Mesendoderm (in vitro differentiated cells): ENCODE measurements around the gene LARP1B.

Experiments used
- DNase-seq: peaks from one replicate; pipeline ENCODE4 v3.0.0; 2013
- H2AK5ac ChIP-seq: 2 replicates; pipeline ENCODE4 v1.6.1; 2013; ENCODE audit warnings: low read length, inconsistent platforms
- H2BK120ac ChIP-seq: 2 replicates; pipeline ENCODE4 v1.6.1; 2013; ENCODE audit warnings: low read depth, mild to moderate bottlenecking, low read length, moderate library complexity, mixed read lengths
- H2BK15ac ChIP-seq: replicated peaks from 2 replicates; pipeline ENCODE4 v1.6.1; 2013; ENCODE audit warnings: low read depth, mild to moderate bottlenecking, moderate library complexity
- H2BK5ac ChIP-seq: 2 replicates; pipeline ENCODE4 v1.6.1; 2013; ENCODE audit warnings: low read length, inconsistent platforms
- H3K18ac ChIP-seq: 2 replicates; pipeline ENCODE4 v1.6.1; 2013; ENCODE audit warnings: mild to moderate bottlenecking, low read length, mixed read lengths
- H3K23ac ChIP-seq: one replicate; pipeline ENCODE4 v1.6.1; 2013; ENCODE audit warnings: low read length
- H3K27ac ChIP-seq: 2 replicates; pipeline ENCODE4 v1.5.1; 2013; ENCODE audit warnings: low read depth, mild to moderate bottlenecking, inconsistent platforms, low read length, moderate library complexity
- H3K27me3 ChIP-seq: 2 replicates; pipeline ENCODE4 v1.6.1; 2013; ENCODE audit warnings: low read length, control low read depth, mild to moderate bottlenecking, inconsistent platforms; ENCODE audit not compliant: insufficient read depth, poor library complexity
- H3K36me3 ChIP-seq: 2 replicates; pipeline ENCODE4 v1.6.1; 2013; ENCODE audit warnings: low read length, inconsistent platforms; ENCODE audit not compliant: control insufficient read depth, insufficient read depth
- H3K4ac ChIP-seq: one replicate; pipeline ENCODE4 v1.6.1; 2013; ENCODE audit warnings: low read depth, mild to moderate bottlenecking, low read length, moderate library complexity
- H3K4me1 ChIP-seq: 2 replicates; pipeline ENCODE4 v1.6.1; 2013; ENCODE audit warnings: low read depth, low read length, inconsistent platforms; ENCODE audit not compliant: control insufficient read depth
- H3K4me2 ChIP-seq: 2 replicates; pipeline ENCODE4 v1.6.1; 2013; ENCODE audit warnings: low read length
- H3K4me3 ChIP-seq: 2 replicates; pipeline ENCODE4 v1.5.1; 2013; ENCODE audit warnings: mild to moderate bottlenecking, low read length
- H3K56ac ChIP-seq: one replicate; pipeline ENCODE4 v1.6.1; 2013; ENCODE audit warnings: low read length
- H3K79me1 ChIP-seq: 2 replicates; pipeline ENCODE4 v1.6.1; 2013; ENCODE audit warnings: low read length, inconsistent platforms
- H3K79me2 ChIP-seq: 2 replicates; pipeline ENCODE4 v1.6.1; 2013; ENCODE audit warnings: mild to moderate bottlenecking, low read length; ENCODE audit not compliant: control insufficient read depth, insufficient read depth
- H3K9ac ChIP-seq: 2 replicates; pipeline ENCODE4 v1.6.1; 2013; ENCODE audit warnings: low read length, inconsistent platforms
- H4K5ac ChIP-seq: one replicate; pipeline ENCODE4 v1.6.1; 2013; ENCODE audit warnings: low read length
- H4K8ac ChIP-seq: one replicate; pipeline ENCODE4 v1.6.1; 2013; ENCODE audit warnings: low read depth, mild to moderate bottlenecking, control low read depth, low read length, moderate library complexity
- WGBS: extraction: QIAGEN DNeasy Blood & Tissue Kit; methylation state at CpG from one replicate; pipeline ENCODE4 v1.1.7; 2013; ENCODE audit warnings: low lambda C conversion rate, missing lambda C conversion rate; ENCODE audit not compliant: insufficient coverage; ENCODE audit errors: extremely low coverage; 5-methylcytosine and 5-hydroxymethylcytosine counted together

The LARP1B gene

GRCh38 chr4:128166982-128167381 is 105.9 kb downstream of the LARP1B start:
- Histone ChIP-seq H3K79me1 (no peaks in the 10 kb centered on the region), H3K4me1 (no peaks in the 10 kb centered on the region), H3K4ac (no peak overlapping the region), H4K8ac (no peak overlapping the region), H3K27ac (no peak overlapping the region), H3K56ac (no peak overlapping the region), H2BK120ac (no peak overlapping the region), H3K9ac (no peak overlapping the region), H3K36me3 (no peaks in the 10 kb centered on the region), H2BK5ac (no peak overlapping the region), H3K4me3 (no peak overlapping the region), H3K79me2 (no peaks in the 10 kb centered on the region), H4K5ac (no peak overlapping the region), H2AK5ac (no peak overlapping the region), H2BK15ac (no peak overlapping the region), H3K4me2 (no peak overlapping the region), H3K27me3 (no peaks in the 10 kb centered on the region), H3K18ac (no peak overlapping the region), H3K23ac (no peak overlapping the region)
- no peak for DNase-seq
- WGBS: no CpG with 5 or more reads among the region's 2 CpGs

- Histone ChIP-seq H2BK5ac (no peak overlapping the region), H3K4me3 (no peak overlapping the region), H2BK15ac (no peak overlapping the region), H3K4me2 (no peak overlapping the region), H3K36me3 (no peaks in the 10 kb centered on the region), H3K56ac (no peak overlapping the region), H3K27me3 (no peaks in the 10 kb centered on the region), H3K23ac (no peak overlapping the region), H3K27ac (no peak overlapping the region), H3K4me1 (no peaks in the 10 kb centered on the region), H2AK5ac (no peak overlapping the region), H4K5ac (no peak overlapping the region), H3K18ac (no peak overlapping the region), H4K8ac (no peak overlapping the region), H3K9ac (no peak overlapping the region), H3K79me2 (no peaks in the 10 kb centered on the region), H2BK120ac (no peak overlapping the region), H3K4ac (no peak overlapping the region), H3K79me1 (no peaks in the 10 kb centered on the region)
- WGBS: no CpG with 5 or more reads among the region's 2 CpGs
- DNase-seq: no peak
Observed at GRCh38 chr4:128168701-128169100, 107.6 kb downstream of the LARP1B start.

- Histone ChIP-seq H2BK15ac (no peak overlapping the region), H2AK5ac (no peak overlapping the region), H2BK120ac (no peak overlapping the region), H3K36me3 (no peaks in the 10 kb centered on the region), H3K4me3 (no peak overlapping the region), H3K56ac (no peak overlapping the region), H3K79me2 (no peaks in the 10 kb centered on the region), H3K27ac (no peak overlapping the region), H4K8ac (no peak overlapping the region), H3K4ac (no peak overlapping the region), H2BK5ac (no peak overlapping the region), H3K4me1 (no peaks in the 10 kb centered on the region), H3K9ac (no peak overlapping the region), H3K27me3 (no peaks in the 10 kb centered on the region), H3K4me2 (no peak overlapping the region), H4K5ac (no peak overlapping the region), H3K18ac (no peak overlapping the region), H3K23ac (no peak overlapping the region), H3K79me1 (no peaks in the 10 kb centered on the region)
- no peak for DNase-seq
Observed at GRCh38 chr4:128169245-128169644, 108.1 kb downstream of the LARP1B start.

GRCh38 chr4:128176643-128177042 is 115.5 kb downstream of the LARP1B start:
- Histone ChIP-seq H3K23ac (no peak overlapping the region), H3K79me2 (no peaks in the 10 kb centered on the region), H3K27me3 (no peaks in the 10 kb centered on the region), H3K36me3 (no peaks in the 10 kb centered on the region), H2BK120ac (no peak overlapping the region), H2BK5ac (no peak overlapping the region), H3K9ac (no peak overlapping the region), H3K4me1 (no peaks in the 10 kb centered on the region), H3K56ac (no peak overlapping the region), H3K4me2 (no peak overlapping the region), H3K18ac (no peak overlapping the region), H4K8ac (no peak overlapping the region), H3K79me1 (no peaks in the 10 kb centered on the region), H3K4ac (no peak overlapping the region), H4K5ac (no peak overlapping the region), H3K4me3 (no peak overlapping the region), H2BK15ac (no peak overlapping the region), H3K27ac (no peak overlapping the region), H2AK5ac (no peak overlapping the region)
- no peak for DNase-seq
- WGBS: no CpG with 5 or more reads among the region's 1 CpG

GRCh38 chr4:128177498-128177897 is 116.4 kb downstream of the LARP1B start:
- no peaks in the 10 kb centered on the region for H3K79me1 ChIP-seq
- no peaks in the 10 kb centered on the region for H3K36me3 ChIP-seq
- no peak overlapping the region for H2BK5ac ChIP-seq
- no peak overlapping the region for H2BK120ac ChIP-seq
- H3K79me2 ChIP-seq: no peaks in the 10 kb centered on the region
- H3K4me1 ChIP-seq: no peaks in the 10 kb centered on the region
- no peak overlapping the region for H3K4me3 ChIP-seq
- no peak overlapping the region for H2AK5ac ChIP-seq
- peak; percentile 75 for DNase-seq
- H3K4ac ChIP-seq: no peak overlapping the region
- no peak overlapping the region for H3K18ac ChIP-seq
- H3K27me3 ChIP-seq: no peaks in the 10 kb centered on the region
- H3K27ac ChIP-seq: no peak overlapping the region
- no CpG with 5 or more reads among the region's 1 CpG for WGBS
- H3K9ac ChIP-seq: no peak overlapping the region
- H4K5ac ChIP-seq: no peak overlapping the region
- no peak overlapping the region for H2BK15ac ChIP-seq
- no peak overlapping the region for H3K23ac ChIP-seq
- H3K56ac ChIP-seq: no peak overlapping the region
- H4K8ac ChIP-seq: no peak overlapping the region
- no peak overlapping the region for H3K4me2 ChIP-seq

- Histone ChIP-seq H3K4ac (no peak overlapping the region), H3K9ac (no peak overlapping the region), H2BK5ac (no peak overlapping the region), H2AK5ac (no peak overlapping the region), H3K27me3 (no peaks in the 10 kb centered on the region), H3K4me1 (no peaks in the 10 kb centered on the region), H3K79me1 (no peaks in the 10 kb centered on the region), H3K23ac (no peak overlapping the region), H2BK120ac (no peak overlapping the region), H2BK15ac (no peak overlapping the region), H3K4me2 (no peak overlapping the region), H4K5ac (no peak overlapping the region), H3K4me3 (no peak overlapping the region), H3K18ac (no peak overlapping the region), H3K56ac (no peak overlapping the region), H3K36me3 (no peaks in the 10 kb centered on the region), H3K79me2 (no peaks in the 10 kb centered on the region), H3K27ac (no peak overlapping the region), H4K8ac (no peak overlapping the region)
- DNase-seq: peak; percentile 11
- WGBS: no CpG with 5 or more reads among the region's 2 CpGs
Observed at GRCh38 chr4:128186623-128187022, 125.5 kb downstream of the LARP1B start.
